Stimulated activated naive CD8-positive, alpha-beta T cell treated with anti-CD3 and anti-CD28 coated beads, Interleukin-15, amount 100 ng/mL, for 72 hours (primary cell): ENCODE data around the gene SSTR5.

ENCODE experiments used
- ATAC-seq: fragments of 150-1000 bp; cut with Tn5 transposase; 2 replicates; pipeline ENCODE4 v1.10.0; 2021; ENCODE audit warnings: mild to moderate bottlenecking, moderate library complexity
- DNase-seq, 2 donors: peaks; one replicate each; pipeline ENCODE4 v3.0.0; 2021 to 2022
- H3K27ac Mint-ChIP-seq, 2 donors: one replicate each; pipeline ENCODE4 v1.8.0; 2022; ENCODE audit warnings: mild to moderate bottlenecking in 2 of 2, mixed read lengths in 2 of 2, moderate library complexity in 2 of 2
- H3K27me3 Mint-ChIP-seq: one replicate; pipeline ENCODE4 v1.8.0; 2022; ENCODE audit warnings: mixed read lengths
- H3K4me1 Mint-ChIP-seq: one replicate; pipeline ENCODE4 v1.8.0; 2022; ENCODE audit warnings: mild to moderate bottlenecking, mixed read lengths
- H3K4me3 Mint-ChIP-seq, 2 donors: one replicate each; pipeline ENCODE4 v1.8.0; 2022; ENCODE audit warnings: mild to moderate bottlenecking in 2 of 2, mixed read lengths in 2 of 2, moderate library complexity in 1 of 2
- H3K9me3 Mint-ChIP-seq, 2 donors: one replicate each; pipeline ENCODE4 v1.8.0; 2022; ENCODE audit warnings: mixed read lengths in 2 of 2

Gene SSTR5

GRCh38 chr16:1059310-1059709 lies 13.2 kb upstream of the SSTR5 start:
- H3K27me3 Mint-ChIP-seq, result peaks cover 23% of the 10 kb centered on the region
- no peak overlapping the region for H3K4me3 Mint-ChIP-seq
- H3K4me1 Mint-ChIP-seq, result peaks cover 5% of the 10 kb centered on the region
- DNase-seq (no peak), ATAC-seq (no peak)
- H3K9me3 Mint-ChIP-seq, result peaks cover 6 to 7% of the 10 kb centered on the region in 2 donors
- H3K27ac Mint-ChIP-seq, result no peak overlapping the region

DNA sequence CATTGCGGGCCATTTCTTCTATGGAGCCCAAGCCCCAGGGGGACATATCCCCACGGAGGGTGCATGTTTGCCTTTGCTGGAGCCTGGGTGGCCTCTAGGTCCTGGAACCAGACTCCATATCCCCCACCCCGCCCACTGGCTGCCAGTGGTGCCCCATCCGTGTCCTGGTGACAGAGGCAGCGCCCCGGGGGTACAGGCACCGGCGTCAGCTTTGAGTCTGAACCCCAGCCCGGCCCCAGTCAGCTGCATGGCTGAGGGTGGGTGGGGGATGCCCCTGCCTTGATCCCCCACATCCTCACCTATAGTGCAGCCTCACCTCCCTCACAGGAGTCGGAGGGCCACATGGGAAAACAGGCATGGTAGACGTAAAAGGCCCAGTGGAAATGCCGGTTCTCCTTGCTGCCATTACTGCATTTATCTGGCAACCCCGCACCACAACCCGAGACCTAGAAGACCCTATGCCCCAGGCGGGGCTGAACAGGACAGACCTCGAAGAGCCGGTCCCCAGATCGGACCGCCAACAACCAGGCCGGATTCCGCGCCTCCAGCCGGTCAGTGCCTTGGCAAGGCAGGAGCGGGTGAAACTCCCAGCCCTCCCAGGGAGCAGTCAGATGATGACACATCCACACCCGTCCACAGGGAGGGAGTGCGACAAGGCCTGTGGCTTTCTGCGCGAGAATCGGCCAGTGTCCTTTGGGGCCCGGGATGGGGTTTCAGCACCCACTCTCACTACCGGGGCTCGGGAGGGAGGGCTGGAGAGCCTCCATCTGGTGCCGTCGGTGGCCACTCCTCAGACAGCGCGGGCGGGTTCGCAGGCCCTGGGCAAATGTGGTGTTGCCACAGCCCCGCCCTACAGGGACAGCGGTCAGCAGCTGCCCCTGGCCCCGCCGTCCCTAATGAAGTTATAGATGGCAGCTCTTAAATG lies 11.9 kb upstream of the SSTR5 start:
- no peak for ATAC-seq
- no peak overlapping the region for H3K27ac Mint-ChIP-seq
- H3K27me3 Mint-ChIP-seq, result peaks cover 30% of the 10 kb centered on the region
- peaks cover 6 to 7% of the 10 kb centered on the region in 2 donors for H3K9me3 Mint-ChIP-seq
- DNase-seq, result no peak
- no peaks in the 10 kb centered on the region for H3K4me1 Mint-ChIP-seq
- H3K4me3 Mint-ChIP-seq, result no peak overlapping the region

DNA sequence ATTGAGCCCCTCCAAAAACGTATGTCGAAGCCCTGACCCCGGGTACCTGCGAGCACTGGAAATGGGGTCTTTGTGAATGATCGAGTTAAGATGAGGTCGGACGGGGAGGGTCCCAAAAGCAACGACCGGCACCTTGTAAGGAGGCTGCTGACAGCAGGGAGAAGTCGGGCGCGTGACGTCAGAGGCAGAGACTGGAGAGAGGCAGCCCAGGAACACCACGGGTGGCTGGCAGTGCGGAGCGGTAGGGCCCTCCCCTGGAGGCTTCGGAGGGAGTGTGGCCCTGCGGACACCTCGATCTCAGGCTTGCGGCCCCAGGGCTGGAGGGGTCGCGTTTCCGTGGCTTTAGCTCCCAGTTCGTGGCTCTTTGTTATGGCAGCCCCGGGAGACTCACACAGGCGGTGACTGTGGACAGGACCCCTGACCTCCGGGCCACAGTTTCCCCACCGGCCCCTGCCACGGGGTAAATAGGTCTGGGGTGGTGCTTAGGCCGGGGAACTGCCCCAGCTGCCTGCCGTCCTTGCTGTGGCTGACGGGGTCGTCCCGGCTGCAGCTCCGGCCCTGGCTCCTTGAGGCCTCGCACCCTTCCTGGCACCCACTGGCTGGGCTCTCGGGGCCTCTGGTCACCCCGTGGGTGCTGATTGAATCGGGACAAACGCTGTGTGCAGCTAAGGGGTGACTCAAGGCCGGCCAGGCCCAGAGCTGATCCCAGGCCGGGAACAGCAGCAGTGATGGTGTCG lies 10.6 kb upstream of the SSTR5 start:
- Mint-ChIP-seq H3K27ac (no peak overlapping the region), H3K9me3 (peaks cover 6 to 7% of the 10 kb centered on the region in 2 donors), H3K4me1 (no peaks in the 10 kb centered on the region), H3K27me3 (peaks cover 43% of the 10 kb centered on the region), H3K4me3 (no peak overlapping the region)
- DNase-seq (no peak), ATAC-seq (no peak)

DNA sequence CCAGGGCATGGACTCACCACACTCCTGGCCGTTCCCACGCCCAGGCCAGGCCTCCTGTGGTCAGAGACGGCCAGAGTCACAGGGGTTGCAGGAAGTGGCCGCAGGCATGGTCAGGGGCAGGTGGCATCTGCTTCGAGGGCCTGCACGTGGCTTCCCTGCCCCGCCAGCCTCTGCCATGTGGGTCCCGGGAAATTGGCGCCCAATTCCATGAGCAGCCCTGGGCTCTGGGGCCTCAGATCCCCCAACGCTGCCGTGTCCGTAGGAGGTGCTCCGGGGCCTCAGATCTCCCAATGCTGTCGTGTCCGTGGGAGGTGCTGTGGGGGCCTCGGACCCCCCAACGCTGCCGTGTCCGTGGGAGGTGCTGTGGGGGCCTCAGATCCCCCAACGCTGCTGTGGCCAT lies 9.7 kb upstream of the SSTR5 start:
- peaks cover 7% of the 10 kb centered on the region for H3K4me1 Mint-ChIP-seq
- H3K27ac Mint-ChIP-seq, result no peak overlapping the region
- ATAC-seq (no peak), DNase-seq (no peak)
- peaks cover 52% of the 10 kb centered on the region for H3K27me3 Mint-ChIP-seq
- H3K9me3 Mint-ChIP-seq, result peaks cover 6 to 13% of the 10 kb centered on the region in 2 donors
- no peak overlapping the region for H3K4me3 Mint-ChIP-seq

DNA sequence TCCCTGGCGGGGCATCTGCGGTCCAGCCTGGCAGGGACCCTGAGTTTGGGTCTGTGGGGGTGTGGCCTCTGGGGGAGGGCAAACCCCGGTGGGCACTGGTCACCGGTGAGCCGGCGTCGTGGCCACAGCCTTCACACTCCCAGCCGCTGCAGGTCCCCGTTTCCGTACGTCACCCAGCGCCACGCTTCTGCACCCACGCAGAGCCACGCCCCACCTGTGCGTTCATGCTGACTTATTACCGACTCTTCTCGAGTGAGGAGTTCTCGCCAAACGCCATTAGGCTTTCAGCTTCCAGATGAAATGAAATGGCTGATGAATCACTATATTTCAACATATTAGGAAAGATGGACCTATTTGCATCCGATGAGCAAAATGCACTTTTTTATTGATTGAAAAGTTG lies 8.8 kb upstream of the SSTR5 start:
- H3K9me3 Mint-ChIP-seq, result peaks cover 6 to 13% of the 10 kb centered on the region in 2 donors
- H3K4me3 Mint-ChIP-seq, result no peak overlapping the region
- peaks cover 61% of the 10 kb centered on the region for H3K27me3 Mint-ChIP-seq
- ATAC-seq (no peak), DNase-seq (no peak)
- peaks cover 8% of the 10 kb centered on the region for H3K4me1 Mint-ChIP-seq
- no peak overlapping the region for H3K27ac Mint-ChIP-seq

DNA sequence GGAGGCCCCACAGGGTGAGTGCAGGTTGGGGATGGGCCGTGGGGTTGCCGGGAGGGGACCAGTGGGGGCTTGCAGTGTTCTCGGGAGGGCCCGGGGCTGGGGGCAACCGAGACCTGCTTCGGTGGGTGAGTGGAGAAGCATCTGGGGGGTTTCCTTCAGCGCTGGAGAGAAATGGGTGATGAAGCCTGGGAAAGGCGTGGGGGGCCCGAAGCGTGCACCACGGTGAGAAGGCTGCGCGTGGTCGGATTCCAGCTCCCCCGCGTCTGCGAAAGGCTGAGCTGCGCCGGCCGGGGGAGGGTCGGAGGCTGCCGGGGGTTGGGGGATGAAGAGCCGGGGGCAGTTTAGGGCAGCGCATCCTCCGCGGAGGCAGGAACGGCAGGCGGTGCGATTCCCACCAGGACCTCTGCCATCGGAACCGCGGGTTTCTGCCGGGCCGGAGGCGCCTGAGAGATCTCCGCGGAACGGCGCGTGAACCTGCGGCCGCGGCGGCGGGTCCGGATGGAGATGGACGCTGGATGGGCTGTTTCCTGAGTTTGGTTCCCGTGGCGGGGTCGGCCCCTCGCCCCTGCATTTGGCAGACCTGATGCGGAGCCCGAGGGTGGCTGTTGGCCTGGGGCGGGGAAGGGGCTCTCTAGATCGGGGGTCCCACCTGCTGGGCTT lies 6.9 kb upstream of the SSTR5 start:
- no peak for DNase-seq
- peaks cover 0 to 6% of the 10 kb centered on the region in 2 donors for H3K9me3 Mint-ChIP-seq
- H3K4me3 Mint-ChIP-seq, result no peak overlapping the region
- no peak for ATAC-seq
- peaks cover 8% of the 10 kb centered on the region for H3K4me1 Mint-ChIP-seq
- H3K27me3 Mint-ChIP-seq, result peaks cover 79% of the 10 kb centered on the region
- H3K27ac Mint-ChIP-seq, result no peak overlapping the region

GRCh38 chr16:1066584-1067172 lies 5.9 kb upstream of the SSTR5 start:
- Mint-ChIP-seq H3K27me3 (peaks cover 90% of the 10 kb centered on the region), H3K4me3 (no peak overlapping the region), H3K27ac (no peak overlapping the region), H3K9me3 (peaks cover 0 to 6% of the 10 kb centered on the region in 2 donors), H3K4me1 (peaks cover 8% of the 10 kb centered on the region)
- DNase-seq, result no peak
- no peak for ATAC-seq

GRCh38 chr16:1067629-1068028 lies 4.9 kb upstream of the SSTR5 start:
- Mint-ChIP-seq H3K27me3 (peaks cover 99% of the 10 kb centered on the region), H3K27ac (peak overlapping the region; percentile 75 to 100), H3K9me3 (peaks cover 0 to 6% of the 10 kb centered on the region in 2 donors), H3K4me1 (peaks cover 8% of the 10 kb centered on the region), H3K4me3 (peak overlapping the region in 1 of 2 donors; percentile 69)
- DNase-seq (no peak), ATAC-seq (no peak)

DNA sequence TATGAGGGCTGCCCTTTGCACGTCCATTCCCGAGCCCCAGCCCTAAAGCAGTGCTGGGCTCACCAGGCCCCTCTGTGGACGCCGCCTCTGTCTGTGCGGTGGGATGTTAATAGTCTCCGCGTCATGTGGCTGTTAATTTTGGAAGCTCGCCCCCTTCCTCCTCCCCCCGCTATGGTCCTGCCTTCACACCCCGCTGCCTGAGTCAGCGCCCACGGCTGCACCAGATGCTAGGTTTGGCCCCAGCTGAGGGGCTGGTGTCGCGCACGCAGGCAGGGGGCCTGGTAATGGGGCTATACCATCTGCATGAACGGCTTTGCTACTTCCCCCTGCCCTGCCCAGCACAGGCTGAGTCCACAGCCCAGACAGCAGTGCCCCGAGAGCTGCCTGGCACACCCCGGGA lies 4.1 kb upstream of the SSTR5 start:
- peak overlapping the region in 1 of 2 donors; percentile 100 for H3K27ac Mint-ChIP-seq
- peaks cover 96% of the 10 kb centered on the region for H3K27me3 Mint-ChIP-seq
- H3K4me3 Mint-ChIP-seq, result no peak overlapping the region
- H3K4me1 Mint-ChIP-seq, result peaks cover 8% of the 10 kb centered on the region
- H3K9me3 Mint-ChIP-seq, result peaks cover 0 to 6% of the 10 kb centered on the region in 2 donors
- no peak for DNase-seq
- ATAC-seq, result no peak

- Mint-ChIP-seq H3K4me3 (no peak overlapping the region), H3K27me3 (peaks cover 95% of the 10 kb centered on the region), H3K27ac (no peak overlapping the region), H3K4me1 (peaks cover 8% of the 10 kb centered on the region), H3K9me3 (peaks cover 0 to 6% of the 10 kb centered on the region in 2 donors)
- ATAC-seq (peak; percentile 42), DNase-seq (no peak)
Measured at GRCh38 chr16:1069154-1069553, 3.4 kb upstream of the SSTR5 start.

- DNase-seq (no peak), ATAC-seq (no peak)
- H3K27ac Mint-ChIP-seq, result no peak overlapping the region
- peaks cover 0 to 6% of the 10 kb centered on the region in 2 donors for H3K9me3 Mint-ChIP-seq
- peaks cover 8% of the 10 kb centered on the region for H3K4me1 Mint-ChIP-seq
- peaks cover 93% of the 10 kb centered on the region for H3K27me3 Mint-ChIP-seq
- H3K4me3 Mint-ChIP-seq, result no peak overlapping the region
Measured at GRCh38 chr16:1070084-1070863, 2.3 kb upstream of the SSTR5 start.

DNA sequence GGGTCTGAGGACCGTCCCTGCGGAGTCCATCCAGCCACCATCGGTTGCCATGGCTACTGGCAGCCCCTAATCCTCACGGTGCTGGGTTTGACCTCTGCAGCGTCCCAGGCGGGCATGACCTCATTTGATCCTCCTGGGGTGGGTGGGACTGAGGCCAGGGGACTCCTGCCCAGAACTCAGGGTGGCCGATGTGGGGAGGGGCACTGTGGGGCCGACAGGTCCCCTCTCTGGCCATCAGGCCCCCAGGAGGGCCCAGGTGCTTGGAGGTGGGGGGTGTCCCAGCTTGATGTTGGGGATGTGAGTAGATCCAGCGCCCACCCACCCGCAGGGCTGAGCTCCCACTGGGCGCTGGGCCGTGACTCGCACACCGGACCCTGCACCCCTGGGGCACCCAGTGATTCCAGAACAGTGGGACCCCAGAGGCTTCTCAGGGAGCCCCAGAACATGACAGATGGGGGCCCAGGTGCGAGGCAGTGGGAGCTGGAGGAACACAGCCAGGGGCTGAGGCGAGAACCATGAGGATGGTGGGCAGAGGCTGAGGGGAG lies 1.6 kb upstream of the SSTR5 start:
- DNase-seq, result no peak
- ATAC-seq, result no peak
- Mint-ChIP-seq H3K4me3 (no peak overlapping the region), H3K27me3 (peaks cover 88% of the 10 kb centered on the region), H3K9me3 (peaks cover 0 to 6% of the 10 kb centered on the region in 2 donors), H3K27ac (peak overlapping the region in 1 of 2 donors; percentile 71), H3K4me1 (peaks cover 8% of the 10 kb centered on the region)

DNA sequence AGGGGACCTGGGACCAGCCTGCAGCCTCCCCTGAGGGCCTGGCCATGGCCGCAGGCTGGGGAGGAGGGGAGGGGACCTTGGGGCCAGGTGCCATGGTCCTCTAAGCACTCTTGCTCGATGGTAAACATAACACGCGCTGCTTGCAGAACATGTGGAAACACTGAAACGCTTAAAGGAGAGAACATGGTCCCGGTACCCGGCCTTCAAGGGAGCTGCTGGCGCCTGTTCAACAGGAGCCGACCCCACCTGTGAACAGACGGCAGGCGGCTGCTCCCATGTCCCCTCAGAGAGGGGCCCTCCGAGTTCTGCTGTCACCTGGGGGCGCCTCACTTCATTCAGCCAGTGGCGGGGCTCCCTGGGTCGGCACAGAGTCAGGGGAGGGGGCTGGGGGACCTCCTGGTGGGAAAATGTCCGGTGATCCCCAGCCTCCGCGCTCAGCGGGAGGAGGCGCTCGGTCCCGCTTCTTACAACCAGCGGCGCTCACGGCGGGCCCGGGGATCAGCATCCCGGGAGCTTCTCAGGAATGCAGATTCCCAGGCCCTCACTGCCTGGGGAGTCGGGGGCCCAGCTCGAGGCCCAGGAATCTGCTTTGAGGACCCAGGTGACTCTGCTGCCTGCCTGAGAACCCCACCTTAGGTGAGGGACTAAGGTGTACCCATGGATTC lies 854 bp upstream of the SSTR5 start:
- Mint-ChIP-seq H3K27me3 (peaks cover 88% of the 10 kb centered on the region), H3K4me3 (no peak overlapping the region), H3K4me1 (peaks cover 8% of the 10 kb centered on the region), H3K9me3 (peaks cover 0 to 6% of the 10 kb centered on the region in 2 donors), H3K27ac (no peak overlapping the region)
- DNase-seq, result no peak
- ATAC-seq, result no peak

- ATAC-seq (no peak), DNase-seq (no peak)
- Mint-ChIP-seq H3K4me1 (no peaks in the 10 kb centered on the region), H3K9me3 (no peaks in the 10 kb centered on the region), H3K4me3 (no peak overlapping the region), H3K27ac (no peak overlapping the region), H3K27me3 (peaks cover 88% of the 10 kb centered on the region)
Measured at GRCh38 chr16:1073262-1073558, 663 bp downstream of the SSTR5 start.
